HG03571 (cell line): ENCODE results near the gene USP9X.
"Not testable (repeated sequence)": the region's sequence is repeated elsewhere in the genome, so short reads cannot be mapped to it uniquely, and the experiment has no call there.

ENCODE experiments used
- ATAC-seq: cut with Tn5 transposase; IDR thresholded peaks from one replicate; pipeline ENCODE4 v1.9.1; 2021; ENCODE audit not compliant: unreplicated experiment

The USP9X gene

DNA sequence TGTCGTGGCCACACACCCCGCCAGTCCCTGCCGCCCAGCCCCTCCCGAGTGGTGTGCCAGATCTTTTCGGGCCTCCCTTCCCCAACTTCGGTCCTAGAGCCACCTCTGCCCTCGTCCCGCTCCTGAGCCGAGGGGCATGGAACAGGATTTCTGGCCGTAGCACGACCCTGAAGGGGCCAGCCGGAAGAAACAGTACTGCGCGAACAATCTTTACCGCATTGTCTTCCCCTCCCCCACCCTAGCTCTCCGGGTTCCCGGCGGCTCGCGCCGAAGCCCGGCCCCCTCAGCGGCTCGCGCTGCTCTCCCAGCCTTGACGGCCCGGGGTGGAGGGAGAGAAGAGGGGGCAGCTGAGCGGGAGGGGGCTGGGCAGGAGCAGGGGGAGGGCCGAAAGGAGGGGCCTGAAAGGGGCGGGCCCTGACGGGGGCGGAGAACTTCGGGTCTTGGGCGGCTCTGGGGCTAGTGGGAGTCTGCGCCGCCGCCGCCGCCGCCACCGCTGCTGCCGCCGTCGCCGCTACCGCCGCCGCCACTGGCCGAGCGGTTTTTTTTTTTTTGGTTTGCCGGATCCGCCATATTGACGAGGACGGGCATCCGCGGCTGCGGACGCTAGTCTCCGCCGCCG is at the start of gene USP9X:
TSS of gene USP9X (plus strand) at position 553 of the 619 bp plus-strand sequence. CDS start 38,184 bp downstream, outside the sequence.
- ATAC-seq: peak; percentile 45

DNA sequence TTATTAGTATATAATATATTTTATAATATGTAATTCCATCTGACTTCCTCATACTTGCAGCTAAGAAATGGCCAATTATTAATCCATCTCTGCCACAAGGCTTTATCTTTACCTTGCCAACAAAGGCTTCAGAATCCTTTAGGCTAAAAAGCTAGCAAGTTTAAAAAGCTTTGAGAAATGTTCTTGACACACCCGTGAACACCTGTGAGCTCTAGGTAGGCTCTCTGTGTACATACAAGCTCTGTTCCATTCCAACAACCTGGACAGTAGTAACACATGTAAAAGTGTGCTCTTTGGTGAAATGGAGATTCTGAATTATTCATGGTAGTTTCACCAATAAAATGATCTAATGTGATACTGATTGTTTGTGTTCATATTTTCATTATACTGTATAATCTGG is 49.7 kb upstream of the USP9X start:
- ATAC-seq: no peak

GRCh38 chrX:41036668-41037326 is 48.4 kb upstream of the USP9X start:
- ATAC-seq: no peak

DNA sequence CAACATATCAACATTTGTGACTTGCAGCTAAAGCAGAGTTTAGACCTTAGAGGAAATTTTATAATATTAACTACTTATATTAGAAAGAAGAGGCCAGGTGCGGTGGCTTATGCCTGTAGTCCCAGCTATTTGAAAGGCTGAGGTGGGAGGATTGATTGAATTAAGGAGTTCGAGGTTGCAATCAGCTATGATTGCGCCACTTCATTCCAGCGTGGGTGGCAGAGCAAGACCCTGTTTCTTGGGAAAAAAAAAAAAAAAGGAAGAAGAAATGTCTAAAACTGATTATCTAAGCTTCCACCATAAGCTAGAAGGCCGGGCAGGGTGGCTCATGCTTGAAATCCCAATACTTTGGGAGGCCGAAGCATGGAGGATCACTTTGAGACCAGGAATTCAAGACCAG is 42.0 kb upstream of the USP9X start:
- no peak for ATAC-seq

DNA sequence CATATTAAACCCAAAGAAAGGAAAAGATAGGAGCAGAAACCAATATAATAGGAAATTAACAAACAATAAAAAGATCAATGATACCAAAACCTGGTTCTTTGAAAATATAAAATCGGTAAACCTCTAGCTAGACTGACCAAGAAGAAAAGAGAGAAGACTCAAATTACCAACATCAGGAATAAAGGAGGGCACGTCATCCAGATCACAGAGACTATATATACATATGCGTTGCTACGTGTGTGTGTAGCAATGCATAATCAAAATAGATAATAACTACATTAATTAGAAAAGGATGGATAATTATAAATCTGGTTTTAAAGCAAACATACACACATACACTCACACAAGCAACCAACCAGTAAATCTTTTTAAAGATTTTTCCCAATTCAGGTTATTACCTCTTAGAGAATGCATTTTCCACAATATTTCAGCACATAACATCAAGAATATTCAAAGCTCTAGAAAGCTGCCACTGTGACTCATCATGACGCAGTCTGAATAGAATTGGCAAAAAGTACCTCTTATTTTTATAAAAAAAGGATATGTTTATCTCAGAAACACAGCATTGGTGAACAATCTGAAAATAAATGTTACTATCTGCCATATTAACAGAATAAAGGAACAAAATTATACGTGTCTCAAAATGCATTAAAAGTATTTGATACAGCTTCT is 41.4 kb upstream of the USP9X start:
- no peak for ATAC-seq

DNA sequence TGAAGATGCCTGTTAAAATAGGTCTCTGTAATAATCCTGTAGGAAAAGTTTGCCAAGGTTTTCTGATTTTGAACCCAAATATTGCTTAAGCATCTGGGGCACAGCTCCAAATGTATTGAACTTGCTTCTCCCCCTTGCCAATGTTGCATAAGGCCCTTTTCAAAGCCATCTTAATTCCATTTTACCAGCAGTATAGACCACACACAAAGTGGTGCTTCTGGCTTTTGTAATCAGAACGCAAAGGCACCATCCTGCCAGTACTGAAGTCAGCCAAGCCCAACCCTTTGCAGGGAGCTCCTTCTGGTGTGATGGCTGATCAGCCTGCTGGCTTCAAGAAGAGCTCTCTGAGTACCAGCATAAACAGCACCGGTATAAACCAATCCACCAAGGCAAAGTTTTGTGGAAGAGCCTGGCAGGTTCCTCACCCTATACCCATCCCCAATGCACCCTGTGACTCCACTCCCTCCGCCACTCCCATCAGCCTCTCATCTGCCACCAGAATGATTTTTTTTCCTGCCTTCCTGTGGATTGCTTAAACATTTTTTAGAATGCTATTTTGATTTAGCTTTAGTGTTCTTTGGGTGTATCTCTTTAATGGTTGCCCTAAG is 39.2 kb upstream of the USP9X start:
- no peak for ATAC-seq

- ATAC-seq: no peak
These were observed 37.2 kb upstream of the USP9X start for GRCh38 chrX:41047878-41048534.

- ATAC-seq: no peak
These were observed 34.9 kb upstream of the USP9X start for GRCh38 chrX:41050359-41050758.

- ATAC-seq: no peak
These were observed 34.0 kb upstream of the USP9X start for GRCh38 chrX:41051288-41051687.

DNA sequence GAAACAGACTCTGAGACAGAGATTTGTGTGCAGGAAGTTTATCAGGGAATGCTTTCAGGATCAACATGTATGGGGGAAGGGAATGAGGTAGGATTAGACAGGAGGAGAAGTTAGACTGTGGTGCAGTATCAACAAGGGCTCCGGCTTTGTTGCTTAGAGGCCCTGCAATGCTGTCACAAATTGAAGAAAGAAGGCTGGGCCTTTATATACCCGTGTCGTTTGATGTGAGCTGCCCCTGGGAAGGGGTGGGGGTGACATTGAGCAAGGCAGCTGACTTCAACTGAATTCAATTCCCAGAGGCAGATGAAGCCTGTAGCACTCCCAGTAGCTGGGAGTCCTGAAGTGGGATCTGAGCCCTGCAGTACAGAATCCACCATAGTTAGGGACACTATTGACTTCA is 29.5 kb upstream of the USP9X start:
- no peak for ATAC-seq

- ATAC-seq: not testable (repeated sequence)
These were observed 22.0 kb upstream of the USP9X start for GRCh38 chrX:41063276-41063675.

- ATAC-seq: no peak
These were observed 21.2 kb upstream of the USP9X start for GRCh38 chrX:41064018-41064417.

DNA sequence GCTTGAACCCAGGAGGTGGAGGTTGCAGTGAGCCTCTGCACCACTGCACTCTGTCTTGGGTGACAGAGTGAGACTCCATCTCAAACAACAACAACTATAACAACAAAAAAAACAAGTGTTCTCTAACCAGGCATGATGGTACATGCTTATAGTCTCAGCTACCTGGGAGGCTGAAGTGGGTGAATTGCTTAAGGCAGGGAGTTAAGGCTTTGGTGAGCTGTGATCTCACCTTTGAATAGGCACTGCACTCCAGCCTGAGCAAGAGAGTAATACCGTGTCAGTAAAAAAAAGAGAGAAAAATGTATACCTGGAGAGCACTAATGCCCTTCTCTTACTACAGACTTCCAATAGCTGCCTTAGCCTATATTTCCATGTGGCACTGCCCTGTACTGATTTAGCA is 18.9 kb upstream of the USP9X start:
- ATAC-seq: no peak

DNA sequence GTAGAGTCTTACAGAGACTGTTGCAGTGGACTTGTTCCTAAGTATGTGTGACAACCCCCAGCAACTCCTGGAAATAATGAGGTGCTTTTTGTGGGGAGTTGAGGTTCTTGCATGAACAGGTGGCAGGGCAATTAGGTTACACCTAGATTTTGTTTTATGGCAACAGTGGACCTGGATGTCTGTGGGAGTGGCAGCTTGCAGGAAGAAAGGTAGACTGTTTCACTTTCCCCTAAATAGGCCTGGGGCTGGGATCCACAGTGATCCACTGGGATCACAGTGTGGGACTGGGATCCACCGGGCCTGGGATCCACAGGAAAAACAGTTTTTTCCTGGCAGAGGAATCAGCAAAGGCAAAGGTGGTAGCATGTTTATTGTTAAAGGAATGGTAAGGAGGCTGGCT is 18.3 kb upstream of the USP9X start:
- ATAC-seq: no peak

DNA sequence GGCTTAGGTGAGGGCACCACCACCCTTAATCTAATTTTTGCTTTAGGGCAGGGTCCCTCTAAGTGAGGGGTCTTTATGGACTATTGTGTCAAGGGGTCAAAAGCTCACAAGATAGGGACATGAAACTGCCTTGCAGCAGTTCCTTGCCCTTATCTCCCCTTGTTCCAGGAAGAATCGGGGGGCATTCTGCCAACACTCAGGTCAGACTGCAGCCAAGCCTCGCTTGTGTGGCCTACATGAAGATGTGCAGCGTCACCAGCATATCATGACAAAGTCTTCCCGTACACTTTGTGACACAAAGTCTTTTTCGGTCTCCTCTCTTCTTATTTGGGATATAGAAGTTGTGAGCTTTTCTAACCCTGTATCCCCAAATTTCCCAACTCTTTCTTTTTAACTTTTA is 17.5 kb upstream of the USP9X start:
- no peak for ATAC-seq

GRCh38 chrX:41076742-41077141 is 8.5 kb upstream of the USP9X start:
- ATAC-seq: no peak

DNA sequence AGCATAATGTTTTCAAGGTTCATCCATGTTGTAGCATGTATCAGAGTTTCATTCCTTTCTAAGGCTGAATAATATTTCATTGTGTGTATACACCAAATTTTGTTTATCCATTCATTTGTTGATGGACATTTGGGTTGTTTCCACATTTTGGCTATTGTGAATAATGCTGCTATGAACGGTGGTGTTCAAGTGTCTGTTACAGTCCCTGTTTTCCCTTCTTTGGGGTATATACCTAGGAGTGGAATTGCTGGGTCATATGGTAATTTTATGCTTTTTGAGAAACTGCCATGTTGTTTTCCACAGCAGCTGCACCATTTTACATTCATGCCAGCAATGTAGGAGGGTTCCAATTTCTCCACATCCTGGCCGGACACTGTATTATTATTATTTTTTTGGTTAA is 3.4 kb upstream of the USP9X start:
- no peak for ATAC-seq

- ATAC-seq: no peak
These were observed 2.5 kb upstream of the USP9X start for GRCh38 chrX:41082783-41083182.

GRCh38 chrX:41084044-41084892 is 977 bp upstream of the USP9X start:
- ATAC-seq: peak; percentile 62

GRCh38 chrX:41085512-41085877 is 250 bp downstream of the USP9X start:
- peak; percentile 23 for ATAC-seq
